ENCODE measurements around the gene MEPE. TPM values are rescaled to one million over a fixed set of nuclear protein-coding genes. Genes with fewer than 3 reads are reported as not detected.
"Not testable (repeated sequence)": the region's sequence is repeated elsewhere in the genome, so short reads cannot be mapped to it uniquely, and the experiment has no call there.

The MEPE gene
- polyA plus RNA-seq, 5 donors: 0.15 to 0.90 (median 0.49) TPM

- DNase-seq: no peak
Measured at GRCh38 chr4:87884976-87885549, 52.3 kb downstream of the MEPE start.

- DNase-seq: no peak
Measured at GRCh38 chr4:87886083-87886482, 53.3 kb downstream of the MEPE start.

GRCh38 chr4:87890753-87891152 is 58.0 kb downstream of the MEPE start:
- not testable (repeated sequence) for DNase-seq

GRCh38 chr4:87895964-87896621 is 63.3 kb downstream of the MEPE start:
- no peak for DNase-seq

Other genes with a start within 250 kb of the MEPE start
- under 1 TPM in 1 of 5 donors, not detected in 4; 0.04 TPM for gene DSPP, start 224.4 kb upstream of the MEPE start, polyA plus RNA-seq (ENCODE audit: insufficient read depth in 1 of 5, insufficient read length in 5 of 5, low replicate concordance in 1 of 5)
- not detected for gene DMP1, start 182.7 kb upstream of the MEPE start, polyA plus RNA-seq (ENCODE audit: insufficient read depth in 1 of 5, insufficient read length in 5 of 5, low replicate concordance in 1 of 5)
- under 1 TPM in 4 of 5 donors, not detected in 1; 0.08 to 0.30 (median 0.17) TPM for gene IBSP, start 33.4 kb upstream of the MEPE start, polyA plus RNA-seq (ENCODE audit: insufficient read depth in 1 of 5, insufficient read length in 5 of 5, low replicate concordance in 1 of 5)
- gene SPP1, start 142.7 kb downstream of the MEPE start, polyA plus RNA-seq (ENCODE audit: insufficient read depth in 1 of 5, insufficient read length in 5 of 5, low replicate concordance in 1 of 5): 100 to 1,000 TPM in 2 of 5 donors, 10 to 100 TPM in 3; 48.2 to 249 (median 91.3) TPM
- gene PKD2, start 174.7 kb downstream of the MEPE start, polyA plus RNA-seq (ENCODE audit: insufficient read depth in 1 of 5, insufficient read length in 5 of 5, low replicate concordance in 1 of 5): 10 to 100 TPM; 45.5 to 72.4 (median 64.3) TPM

Data from right lung (tissue), 5 donors.